ENCODE data around the gene SEBOX.

DNA sequence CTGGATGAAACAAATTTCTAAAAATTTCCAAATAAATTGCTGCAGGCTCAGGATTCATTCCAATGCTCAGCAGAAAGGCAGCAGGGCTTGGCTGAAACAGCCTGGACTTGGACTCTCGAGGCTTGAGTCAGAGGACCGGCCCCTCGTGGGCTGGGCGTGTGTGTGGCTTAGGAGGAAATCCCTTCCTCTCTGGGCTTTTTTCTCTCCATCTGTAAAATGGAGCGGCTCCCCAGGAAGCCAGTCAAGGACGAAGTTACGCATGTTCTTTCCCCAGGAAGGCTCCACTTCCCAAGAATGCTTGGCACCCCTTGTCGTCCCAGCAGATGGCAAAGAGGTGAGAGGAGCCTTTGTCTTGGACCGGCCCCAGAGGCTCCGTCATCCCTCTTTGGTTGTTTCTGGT is 27.5 kb upstream of the SEBOX start:
- no peak for TF ChIP-seq POLR2A (IDR thresholded peaks at IDR 0.05)
- TF ChIP-seq, protein P1, sequence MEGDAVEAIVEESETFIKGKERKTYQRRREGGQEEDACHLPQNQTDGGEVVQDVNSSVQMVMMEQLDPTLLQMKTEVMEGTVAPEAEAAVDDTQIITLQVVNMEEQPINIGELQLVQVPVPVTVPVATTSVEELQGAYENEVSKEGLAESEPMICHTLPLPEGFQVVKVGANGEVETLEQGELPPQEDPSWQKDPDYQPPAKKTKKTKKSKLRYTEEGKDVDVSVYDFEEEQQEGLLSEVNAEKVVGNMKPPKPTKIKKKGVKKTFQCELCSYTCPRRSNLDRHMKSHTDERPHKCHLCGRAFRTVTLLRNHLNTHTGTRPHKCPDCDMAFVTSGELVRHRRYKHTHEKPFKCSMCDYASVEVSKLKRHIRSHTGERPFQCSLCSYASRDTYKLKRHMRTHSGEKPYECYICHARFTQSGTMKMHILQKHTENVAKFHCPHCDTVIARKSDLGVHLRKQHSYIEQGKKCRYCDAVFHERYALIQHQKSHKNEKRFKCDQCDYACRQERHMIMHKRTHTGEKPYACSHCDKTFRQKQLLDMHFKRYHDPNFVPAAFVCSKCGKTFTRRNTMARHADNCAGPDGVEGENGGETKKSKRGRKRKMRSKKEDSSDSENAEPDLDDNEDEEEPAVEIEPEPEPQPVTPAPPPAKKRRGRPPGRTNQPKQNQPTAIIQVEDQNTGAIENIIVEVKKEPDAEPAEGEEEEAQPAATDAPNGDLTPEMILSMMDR (IDR thresholded peaks at IDR 0.05), result no peak
